CMK (cell line): ENCODE measurements around the gene BIN1.
A peak's percentile ranks its signal among the peaks of the same experiment; 100 is the strongest.

Source experiments
- DNase-seq: peaks from one replicate; pipeline ENCODE4 v3.0.0-alpha.2; 2010; ENCODE audit warnings: low read depth

BIN1 gene, protein sequence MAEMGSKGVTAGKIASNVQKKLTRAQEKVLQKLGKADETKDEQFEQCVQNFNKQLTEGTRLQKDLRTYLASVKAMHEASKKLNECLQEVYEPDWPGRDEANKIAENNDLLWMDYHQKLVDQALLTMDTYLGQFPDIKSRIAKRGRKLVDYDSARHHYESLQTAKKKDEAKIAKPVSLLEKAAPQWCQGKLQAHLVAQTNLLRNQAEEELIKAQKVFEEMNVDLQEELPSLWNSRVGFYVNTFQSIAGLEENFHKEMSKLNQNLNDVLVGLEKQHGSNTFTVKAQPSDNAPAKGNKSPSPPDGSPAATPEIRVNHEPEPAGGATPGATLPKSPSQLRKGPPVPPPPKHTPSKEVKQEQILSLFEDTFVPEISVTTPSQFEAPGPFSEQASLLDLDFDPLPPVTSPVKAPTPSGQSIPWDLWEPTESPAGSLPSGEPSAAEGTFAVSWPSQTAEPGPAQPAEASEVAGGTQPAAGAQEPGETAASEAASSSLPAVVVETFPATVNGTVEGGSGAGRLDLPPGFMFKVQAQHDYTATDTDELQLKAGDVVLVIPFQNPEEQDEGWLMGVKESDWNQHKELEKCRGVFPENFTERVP

DNA sequence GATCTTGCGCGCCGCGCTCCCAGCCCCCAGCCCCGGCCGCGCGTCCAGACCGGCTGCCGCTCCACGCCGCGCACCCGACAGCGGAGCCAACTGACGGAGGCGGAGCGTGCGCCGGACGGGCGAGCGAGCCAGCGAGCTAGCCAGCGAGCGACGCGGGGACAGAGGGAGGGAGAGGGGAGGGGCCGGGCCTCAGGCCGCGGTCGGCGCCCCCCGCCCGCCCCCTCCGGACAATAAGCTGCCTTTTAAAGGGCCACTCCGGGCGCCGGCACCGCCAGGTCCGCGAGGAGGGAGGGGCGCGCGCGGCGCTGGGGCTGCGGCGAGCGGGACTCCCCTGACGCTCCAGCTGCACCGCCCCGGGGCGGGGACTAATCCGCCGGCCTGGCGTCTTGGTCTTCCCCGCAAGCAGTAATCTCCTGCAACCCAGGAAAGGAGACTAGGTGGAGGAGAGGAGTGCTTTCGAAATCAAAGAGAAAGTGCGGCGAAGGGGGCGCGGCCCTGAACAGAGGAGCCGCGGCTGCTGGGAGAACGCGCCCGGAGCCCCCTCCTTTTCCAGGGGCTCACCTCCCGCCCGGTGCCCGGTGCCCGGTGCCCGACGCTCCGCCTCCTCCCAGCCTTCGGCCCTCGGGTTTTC, at the start of gene BIN1:
Gene BIN1 (minus strand): TSS at position 164 of the 631 bp plus-strand sequence. CDS start 211 bp downstream, outside the sequence.
- no peak for DNase-seq

DNA sequence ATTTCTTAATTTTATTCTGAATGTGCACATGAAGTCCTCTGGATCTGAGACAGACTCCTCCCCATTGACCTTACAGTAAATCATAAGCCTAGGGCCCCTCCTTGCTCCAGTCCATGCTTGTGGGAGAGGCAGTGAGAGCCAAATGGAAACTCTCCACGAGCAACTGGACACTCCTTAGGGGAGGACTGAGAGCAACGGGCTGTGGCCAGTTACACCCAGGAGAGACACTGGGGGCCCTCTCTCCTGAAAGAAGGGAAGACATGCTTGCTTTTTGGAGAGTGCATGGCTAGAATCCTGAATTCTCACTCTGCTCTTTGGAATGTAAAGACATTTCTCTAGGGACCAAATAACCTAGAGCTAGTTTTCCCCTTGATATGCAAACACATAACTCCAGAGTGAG, 49.0 kb upstream of the BIN1 start:
- no peak for DNase-seq

DNA sequence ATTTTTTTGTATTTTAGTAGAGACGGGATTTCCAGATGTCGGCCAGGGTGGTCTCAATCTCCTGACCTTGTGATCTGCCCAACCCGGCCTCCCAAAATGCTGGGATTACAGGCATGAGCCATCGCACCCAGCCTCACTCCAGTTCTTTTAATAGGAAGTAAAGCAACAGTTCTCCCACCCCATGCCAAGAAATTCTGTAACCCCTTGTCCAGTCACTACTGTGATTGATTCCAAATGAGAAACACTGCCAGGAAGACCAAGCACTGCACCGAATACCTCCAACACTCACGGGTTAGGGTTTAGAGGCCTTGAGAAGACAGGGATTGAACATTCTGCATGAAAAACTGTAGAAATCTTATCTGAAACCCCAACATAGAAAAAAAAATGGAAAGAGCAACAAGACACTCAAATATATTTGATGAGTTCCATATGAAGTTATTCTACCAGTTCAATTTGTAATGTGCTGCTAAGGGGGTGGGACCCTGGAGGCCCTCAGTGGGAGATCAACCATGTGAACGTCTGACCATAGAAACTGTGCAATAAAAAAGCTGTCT, 48.2 kb upstream of the BIN1 start:
- DNase-seq = no peak

DNA sequence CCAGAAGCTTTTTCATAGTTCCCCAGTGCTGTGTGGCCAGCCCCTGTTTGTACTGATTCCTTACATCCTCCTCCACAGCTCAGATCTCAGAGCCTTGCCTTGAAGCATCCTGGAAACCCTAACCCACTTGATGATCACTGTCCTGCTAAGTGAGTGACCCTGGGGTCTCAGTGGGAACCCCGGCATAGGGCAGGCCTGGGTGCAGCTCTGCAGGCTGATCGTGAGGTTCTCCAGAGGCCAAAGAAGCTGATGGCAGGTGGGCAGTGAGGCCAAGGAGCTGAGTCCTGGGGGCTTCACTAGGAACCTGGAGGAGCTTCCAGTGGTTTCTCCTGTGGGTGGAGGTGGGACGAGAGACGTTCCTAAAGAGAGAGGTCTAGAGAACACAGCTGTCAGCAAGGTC, 47.4 kb upstream of the BIN1 start:
- no peak for DNase-seq

DNA sequence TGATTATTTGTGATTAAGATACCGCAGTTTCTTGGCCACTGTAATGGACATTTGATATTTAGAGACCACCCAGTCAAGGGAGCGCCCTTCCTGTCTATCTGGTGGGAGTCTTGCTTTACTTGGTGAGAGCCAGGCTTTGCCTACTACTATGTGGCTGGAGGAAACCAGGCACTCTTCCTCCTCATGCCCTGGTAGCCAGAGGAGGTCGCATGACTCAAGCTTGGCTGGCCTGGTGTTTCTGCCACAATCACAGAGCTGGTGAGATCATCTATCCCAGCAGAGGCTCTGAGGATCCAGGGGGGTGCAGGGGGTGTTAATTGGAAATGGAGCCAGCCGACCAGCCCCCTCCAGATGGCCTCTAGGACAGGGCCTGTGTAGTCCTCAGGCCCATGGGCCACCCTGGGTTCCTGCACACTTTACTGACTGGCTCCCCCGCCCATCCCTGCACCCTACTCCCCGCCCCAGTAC, 46.8 kb upstream of the BIN1 start:
- DNase-seq = no peak

DNA sequence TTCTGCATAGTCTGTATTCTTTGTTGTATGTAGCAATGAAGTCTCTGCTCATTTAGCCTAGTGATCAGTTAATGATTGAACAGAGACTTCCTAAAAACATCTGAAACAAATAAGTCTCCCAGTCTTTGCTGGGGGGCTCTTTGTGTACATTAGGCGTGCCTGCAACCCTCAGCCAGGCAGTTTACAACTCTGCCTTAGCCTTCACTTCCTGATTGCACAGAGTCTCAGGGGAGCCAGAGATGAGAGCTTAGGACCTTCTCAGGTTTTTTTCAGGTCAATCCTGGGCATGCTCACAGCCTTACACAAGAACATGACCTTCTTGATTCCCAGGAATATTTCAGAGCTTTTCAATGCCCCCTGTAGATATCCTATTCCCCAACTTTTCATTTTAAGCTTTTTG, 44.0 kb upstream of the BIN1 start:
- DNase-seq = no peak

DNA sequence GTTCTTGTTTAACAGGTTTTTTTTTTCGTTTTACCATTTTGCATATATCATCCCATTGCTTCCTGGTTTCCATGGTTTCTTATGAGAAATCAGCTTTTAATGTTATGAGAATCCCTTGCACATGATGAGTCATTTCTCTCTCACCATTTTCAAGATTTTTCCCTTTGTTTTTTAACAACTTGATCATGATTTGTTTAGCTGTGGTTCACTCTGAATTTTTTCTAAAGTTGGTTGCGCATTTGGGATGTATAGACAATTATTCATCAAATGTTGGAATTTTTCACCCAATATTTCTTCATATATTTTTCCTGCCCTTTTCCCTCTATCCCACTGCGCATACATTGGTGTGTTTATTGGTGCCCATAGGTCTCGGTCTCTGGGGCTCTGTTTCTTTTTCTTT, 42.4 kb upstream of the BIN1 start:
- no peak for DNase-seq

DNA sequence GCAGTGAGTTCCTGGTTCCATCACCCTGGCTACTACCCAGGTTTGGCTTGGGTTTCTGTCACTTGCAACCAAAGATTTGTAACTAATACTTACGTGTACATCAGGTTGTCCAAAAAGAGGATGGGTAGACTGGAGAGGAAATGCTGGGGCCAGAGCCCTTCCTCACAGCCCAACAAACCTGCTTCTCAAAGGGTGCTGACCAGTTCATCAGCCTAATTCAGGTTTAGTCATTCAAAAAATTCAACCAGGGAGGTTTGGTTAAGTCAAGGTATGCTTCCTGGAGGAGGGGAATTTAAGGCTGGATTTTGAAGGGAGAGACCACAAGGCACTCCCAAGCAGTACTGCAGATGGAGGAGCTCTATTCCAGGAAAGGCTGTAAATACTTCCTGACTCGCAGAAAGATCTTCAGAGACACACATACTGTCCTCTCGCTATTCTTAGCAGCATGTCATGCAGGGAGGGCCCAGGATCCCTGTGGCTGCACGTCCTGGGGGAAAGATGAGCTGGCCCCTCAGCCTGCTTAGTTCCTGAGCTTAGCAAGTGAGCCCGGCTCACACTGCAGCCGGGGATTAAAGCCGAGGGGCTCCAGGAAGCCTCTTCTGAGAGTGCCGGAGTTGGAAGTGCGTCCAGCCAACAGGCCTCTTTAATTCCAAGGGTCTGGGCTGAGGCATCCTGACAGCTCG, 40.0 kb upstream of the BIN1 start:
- no peak for DNase-seq

DNA sequence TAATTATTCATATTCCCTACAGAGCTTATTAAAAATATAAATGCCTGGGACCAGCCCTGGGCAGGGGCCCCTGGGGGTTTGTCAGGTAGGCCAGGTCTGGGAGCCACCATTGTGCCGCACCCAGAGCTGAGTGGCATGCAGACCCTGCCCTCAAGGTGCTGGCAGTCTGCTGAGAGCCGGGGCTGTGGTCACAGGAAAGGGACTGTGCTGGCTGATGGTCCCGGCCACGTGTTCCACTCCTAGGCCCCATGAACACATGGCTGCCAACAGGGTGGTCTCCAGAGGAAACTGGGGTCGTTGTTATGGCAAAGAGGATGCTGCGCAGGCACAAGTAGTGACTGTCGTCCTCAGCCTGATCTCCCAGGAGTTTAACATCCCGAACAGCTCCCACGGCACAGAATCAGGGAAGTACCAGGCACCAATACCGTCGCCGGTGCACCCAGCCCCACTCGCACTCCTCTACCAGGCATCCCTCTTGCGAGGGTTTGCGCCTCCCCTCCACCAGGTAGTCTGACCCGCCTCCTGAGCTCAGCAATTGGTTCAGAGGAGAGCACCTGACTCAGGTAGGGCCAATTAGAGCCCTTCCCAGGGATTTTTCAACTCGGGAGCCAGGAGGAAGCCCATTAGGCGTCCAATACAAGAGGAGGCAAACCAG, 39.2 kb upstream of the BIN1 start:
- no peak for DNase-seq

DNA sequence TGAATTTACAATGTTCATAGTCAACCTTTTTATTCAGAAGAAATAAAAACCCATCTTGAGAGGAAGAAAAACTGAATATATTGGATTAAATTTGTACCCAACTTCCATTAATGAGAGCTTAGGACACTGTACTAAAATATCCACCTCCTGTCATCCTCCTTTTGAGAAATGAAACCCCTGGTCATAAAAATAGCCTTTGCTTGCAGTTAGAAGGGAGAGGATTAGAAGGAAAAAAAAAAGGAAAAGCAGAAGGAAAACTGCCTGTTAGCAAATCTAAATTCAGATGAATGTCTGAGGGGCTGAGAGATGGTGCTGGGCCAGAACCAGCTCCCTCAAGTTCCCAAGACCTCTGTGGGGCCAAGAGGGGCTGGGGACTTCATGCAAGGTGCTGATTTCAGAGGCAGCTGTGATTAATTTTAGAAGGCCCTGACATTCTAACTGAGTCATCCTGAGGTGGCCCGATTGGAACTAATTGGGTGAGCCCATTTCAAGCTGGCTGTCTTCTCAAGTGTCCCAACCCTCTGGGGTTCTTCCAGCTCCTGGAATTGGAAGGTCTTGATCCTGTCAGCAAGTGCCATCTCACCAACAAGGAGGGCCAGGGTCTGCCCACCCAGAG, 38.4 kb upstream of the BIN1 start:
- no peak for DNase-seq

DNA sequence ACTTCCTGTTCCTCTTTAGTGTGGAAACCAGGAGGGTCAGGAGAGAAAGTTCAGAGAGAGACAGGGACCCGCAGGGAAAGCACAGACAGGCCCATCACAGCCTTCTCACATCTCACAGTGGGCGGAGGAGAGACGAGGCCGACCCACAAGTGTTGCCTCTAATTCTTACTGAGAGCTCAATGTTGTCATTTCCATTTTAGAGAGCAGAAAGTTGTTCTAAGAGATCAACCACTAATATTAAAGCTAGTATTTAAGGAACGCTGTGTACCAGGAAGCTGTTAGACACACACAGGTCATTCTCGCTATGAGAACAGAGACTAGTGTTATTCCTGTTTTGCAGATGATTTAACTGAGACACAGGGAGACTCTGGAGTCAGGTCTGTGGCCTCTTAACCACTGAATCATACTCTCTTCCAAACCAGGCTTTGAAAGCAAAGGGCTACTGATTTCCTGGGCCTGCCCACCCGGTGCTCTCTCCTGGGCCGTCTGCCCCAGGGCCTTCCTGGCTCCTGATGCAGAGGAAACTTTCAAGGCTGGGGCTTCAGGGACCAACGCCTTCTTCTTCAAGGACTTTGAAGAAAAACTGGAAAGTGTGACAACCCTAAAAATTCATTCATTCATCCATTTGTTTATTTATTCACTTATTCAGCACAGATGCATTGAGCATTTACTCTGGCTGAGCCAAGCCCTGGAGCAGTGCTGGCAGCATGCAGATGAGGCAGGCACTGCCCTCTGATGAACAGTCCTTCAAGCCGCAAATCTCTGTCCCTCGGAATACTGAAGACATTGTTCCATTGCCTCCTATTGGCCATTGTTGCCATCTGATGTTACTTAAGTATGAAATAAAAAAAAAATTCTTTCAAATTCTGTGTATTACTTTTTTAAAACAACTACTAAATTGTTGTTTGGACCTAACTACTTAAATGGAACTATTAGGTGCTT, 37.2 kb upstream of the BIN1 start:
- no peak for DNase-seq

DNA sequence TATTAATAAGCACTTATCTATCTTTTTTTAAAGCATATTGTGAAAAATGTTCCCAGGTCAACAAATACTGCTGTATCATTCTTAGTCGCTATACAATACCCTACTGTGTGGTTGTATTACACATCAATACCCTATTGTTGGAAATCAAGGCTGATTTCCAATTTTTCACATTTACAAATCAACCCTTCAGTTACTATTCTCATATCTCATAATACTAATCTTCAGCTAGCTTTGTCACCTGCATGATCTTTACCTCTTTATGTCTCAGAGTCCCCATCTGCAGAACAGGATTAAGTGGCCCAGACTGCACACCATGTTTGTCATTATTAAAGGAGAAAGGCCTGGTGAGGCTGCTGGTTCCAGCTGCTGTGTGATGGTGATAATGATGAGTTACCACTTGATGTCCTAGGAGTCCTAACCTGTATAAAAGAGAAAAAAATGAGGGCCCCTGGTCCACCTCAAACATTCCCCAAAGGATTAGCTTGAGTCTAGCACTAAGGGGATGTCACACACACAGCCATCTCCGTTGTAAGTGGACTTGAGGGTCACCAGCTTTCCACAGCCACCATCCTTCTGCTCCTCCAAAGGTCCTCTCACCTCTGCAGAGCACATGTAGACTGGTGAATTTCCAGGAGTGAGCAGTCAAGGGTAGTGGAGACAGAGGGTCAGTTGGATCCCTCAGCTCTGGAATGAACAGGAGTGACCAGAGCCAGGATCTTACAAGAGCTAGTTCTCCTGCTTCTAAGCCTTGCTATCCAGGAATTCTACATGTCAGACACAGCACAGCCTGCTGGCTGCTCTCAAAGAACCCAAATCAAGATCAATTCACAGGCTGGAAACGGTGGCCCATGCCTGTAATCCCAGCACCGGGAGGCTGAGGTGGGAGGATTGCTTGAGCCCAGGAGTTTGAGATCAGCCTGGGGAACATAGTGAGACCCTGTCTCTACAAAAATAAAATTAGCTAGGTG, 36.0 kb upstream of the BIN1 start:
- no peak for DNase-seq

DNA sequence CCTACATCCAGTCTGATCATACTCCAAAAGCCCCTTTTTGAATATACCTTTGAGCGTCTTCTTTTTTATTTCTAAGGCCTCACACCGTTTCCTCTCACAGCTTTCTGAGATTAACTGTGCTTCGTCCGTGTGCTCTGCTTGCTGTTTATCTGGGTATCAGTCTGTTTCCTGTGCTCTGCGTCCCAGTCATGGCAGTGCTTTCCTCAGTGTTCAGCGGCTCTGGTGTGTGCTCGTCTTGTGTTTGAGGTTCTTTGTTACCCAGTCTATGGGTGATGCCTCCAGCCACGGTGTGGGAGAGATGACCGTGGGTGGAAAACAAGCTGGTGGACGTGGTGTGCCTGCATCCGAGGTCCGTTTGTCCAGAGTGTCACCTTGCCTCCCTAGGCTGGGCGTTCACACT, 33.6 kb upstream of the BIN1 start:
- DNase-seq = peak; percentile 20

DNA sequence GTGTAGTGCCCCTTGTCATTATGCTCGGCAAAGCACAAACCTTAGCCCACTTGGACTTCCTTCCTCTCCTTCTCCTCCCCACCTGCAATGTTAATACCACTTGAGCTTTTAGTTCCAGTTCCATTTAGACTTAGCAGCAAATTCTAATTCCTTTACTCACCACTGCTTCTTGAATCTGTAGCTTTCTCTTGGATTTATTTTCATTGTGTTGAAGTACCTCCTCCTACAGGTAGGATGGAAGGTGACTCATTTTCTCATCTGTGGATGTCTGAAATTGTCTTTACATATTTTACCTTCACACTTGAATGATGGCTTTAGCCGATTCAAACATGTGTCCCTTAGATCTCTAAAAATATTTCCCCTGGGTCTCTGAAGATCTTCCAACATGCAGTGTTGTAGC, 32.8 kb upstream of the BIN1 start:
- DNase-seq = no peak

DNA sequence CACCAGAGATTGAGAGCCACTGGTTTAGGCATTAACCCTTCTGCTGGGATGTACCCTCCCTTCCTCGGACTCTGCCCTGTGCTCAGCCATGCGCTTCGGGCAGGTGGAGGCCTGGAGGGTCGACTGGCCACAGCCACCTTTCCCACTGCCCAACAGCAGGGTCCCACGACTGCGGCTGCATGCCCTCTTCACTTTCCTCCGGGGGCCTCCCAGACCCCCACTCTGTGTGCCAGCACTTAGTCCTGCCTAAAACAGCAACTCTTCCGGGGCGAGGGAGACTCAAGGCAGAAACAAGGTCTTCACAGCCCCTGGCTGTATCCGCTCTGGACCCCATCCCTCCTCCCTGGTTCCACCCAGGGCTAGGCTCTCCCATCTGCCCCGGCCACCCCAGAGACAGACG, 31.3 kb upstream of the BIN1 start:
- DNase-seq = no peak

DNA sequence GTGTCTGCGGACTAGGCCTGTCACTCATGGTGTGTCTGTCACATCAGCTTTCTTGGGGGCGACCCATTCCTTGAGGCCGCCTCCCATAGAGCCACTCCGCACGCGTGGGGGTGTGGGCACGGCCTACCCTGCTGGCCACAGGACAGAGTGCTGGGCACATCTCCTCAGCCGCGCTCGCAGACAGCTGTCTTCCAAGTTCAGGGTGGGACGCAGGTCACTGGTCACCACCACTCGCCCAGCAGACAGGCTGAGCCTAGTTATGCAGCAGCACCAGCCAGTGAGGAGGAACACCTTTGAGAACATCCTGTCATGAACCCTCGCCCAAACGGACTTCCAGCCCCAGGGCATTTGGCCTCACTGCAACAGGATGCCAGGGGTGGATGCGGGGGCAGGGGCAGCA, 30.8 kb upstream of the BIN1 start:
- no peak for DNase-seq

DNA sequence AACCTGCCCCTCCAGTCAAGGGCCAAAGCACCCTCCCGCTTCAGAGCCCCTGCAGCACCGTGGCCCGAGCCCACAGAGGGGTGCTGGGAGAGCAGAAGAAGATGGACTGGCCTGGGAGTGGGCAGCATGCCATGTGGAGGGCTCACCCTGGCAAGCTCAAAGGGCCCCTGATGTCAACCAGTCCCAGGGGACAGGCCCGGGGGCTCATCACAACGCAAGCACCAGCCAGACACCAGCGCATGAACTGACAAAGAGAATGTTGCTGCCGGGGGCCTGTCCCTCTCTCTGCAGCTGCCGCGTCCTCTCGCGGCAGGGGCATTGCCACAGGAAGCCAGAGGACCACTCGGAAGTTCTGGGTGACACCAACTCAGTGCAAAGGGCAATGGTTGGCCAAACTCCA, 30.3 kb upstream of the BIN1 start:
- DNase-seq = no peak

DNA sequence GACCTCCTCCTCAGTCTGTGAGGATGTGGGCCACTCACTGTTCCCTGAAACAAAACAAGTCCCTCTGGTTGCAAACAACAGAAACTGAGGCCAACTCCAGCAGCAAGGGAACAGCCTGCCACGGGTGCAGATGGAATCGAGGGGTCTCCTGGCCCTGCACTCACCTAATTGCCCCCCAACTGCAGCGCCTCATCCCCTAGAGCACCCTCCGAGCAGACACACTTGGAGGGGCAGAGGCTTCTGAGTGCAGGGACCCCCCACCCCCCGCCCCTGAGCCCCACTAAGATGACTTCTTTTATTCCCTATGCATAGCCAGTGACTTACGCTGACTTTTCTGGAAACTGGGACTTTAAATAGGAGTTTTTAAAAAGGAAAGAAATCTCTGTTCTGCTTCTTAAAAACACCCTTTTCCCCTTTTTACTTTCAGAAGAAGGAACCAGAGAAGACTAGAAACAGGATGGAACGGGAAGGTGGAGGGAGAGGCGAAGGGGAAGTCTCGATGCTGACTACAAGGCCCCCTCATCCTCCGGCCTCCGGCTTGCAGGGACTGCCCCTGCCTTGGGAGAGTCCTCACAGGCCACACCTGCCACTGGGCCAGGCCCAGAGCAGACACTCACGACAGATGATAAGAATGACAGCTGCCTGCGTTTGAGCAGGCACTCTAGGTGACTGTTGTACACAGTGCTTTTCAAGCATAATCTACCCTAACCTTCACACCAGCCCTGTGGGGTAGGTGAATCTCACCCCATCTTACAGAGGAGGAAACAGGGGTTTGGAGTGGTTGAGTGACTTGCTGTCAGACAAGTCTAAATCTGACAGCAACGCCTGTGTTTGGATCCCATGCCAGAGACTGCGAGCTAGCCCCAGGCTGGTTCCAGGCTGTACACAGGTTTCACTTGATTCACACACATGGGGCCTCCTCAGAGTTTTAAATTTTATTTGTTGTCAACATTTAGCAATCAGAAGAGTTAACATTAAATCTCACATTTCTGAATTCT, 28.2 kb upstream of the BIN1 start:
- no peak for DNase-seq
